ENCODE measurements around the gene NR1H3. TPM values are rescaled to one million over a fixed set of nuclear protein-coding genes. Genes with fewer than 3 reads are reported as not detected.

The NR1H3 gene
- total RNA-seq, 2 donors from 2014 or later: 11.6 to 20.4 TPM

GRCh38 chr11:47236482-47236881, 21.3 kb upstream of the NR1H3 start:
- H3K4me1 ChIP-seq (ENCODE audit: control insufficient read depth in 1 of 2, low read depth in 2 of 2): no peaks in the 10 kb centered on the region
- no peak for TF ChIP-seq CTCF (IDR thresholded peaks at IDR 0.05)
- H3K4me3 ChIP-seq: no peak overlapping the region
- no peaks in the 10 kb centered on the region for H3K27me3 ChIP-seq (replicated peaks; ENCODE audit: insufficient read depth)
- H3K9me3 ChIP-seq: no peaks in the 10 kb centered on the region
- H3K36me3 ChIP-seq: peaks cover 37% of the 10 kb centered on the region
- H3K27ac ChIP-seq: no peak overlapping the region
- ATAC-seq (ENCODE audit: insufficient number of reproducible peaks, low FRiP score, low read depth): no peak
- no peak for DNase-seq (ENCODE audit: low spot score)

GRCh38 chr11:47239852-47240251, 17.9 kb upstream of the NR1H3 start:
- H3K36me3 ChIP-seq: peaks cover 53% of the 10 kb centered on the region
- no peaks in the 10 kb centered on the region for H3K9me3 ChIP-seq
- TF ChIP-seq CTCF (IDR thresholded peaks at IDR 0.05): no peak
- ATAC-seq (ENCODE audit: insufficient number of reproducible peaks, low FRiP score, low read depth) (no peak), DNase-seq (ENCODE audit: low spot score) (no peak)
- no peaks in the 10 kb centered on the region for H3K27me3 ChIP-seq (replicated peaks; ENCODE audit: insufficient read depth)
- H3K4me1 ChIP-seq (ENCODE audit: control insufficient read depth in 1 of 2, low read depth in 2 of 2): no peaks in the 10 kb centered on the region
- no peak overlapping the region for H3K27ac ChIP-seq
- H3K4me3 ChIP-seq: no peak overlapping the region

- no peaks in the 10 kb centered on the region for H3K27me3 ChIP-seq (replicated peaks; ENCODE audit: insufficient read depth)
- H3K4me3 ChIP-seq: no peak overlapping the region
- H3K36me3 ChIP-seq: peaks cover 51% of the 10 kb centered on the region
- ATAC-seq (ENCODE audit: insufficient number of reproducible peaks, low FRiP score, low read depth) (no peak), DNase-seq (ENCODE audit: low spot score) (no peak)
- no peak for TF ChIP-seq CTCF (IDR thresholded peaks at IDR 0.05)
- no peaks in the 10 kb centered on the region for H3K9me3 ChIP-seq
- H3K27ac ChIP-seq: no peak overlapping the region
- H3K4me1 ChIP-seq (ENCODE audit: control insufficient read depth in 1 of 2, low read depth in 2 of 2): no peaks in the 10 kb centered on the region
Measured at GRCh38 chr11:47241841-47242301, 15.9 kb upstream of the NR1H3 start.

GRCh38 chr11:47242596-47243192, 15.1 kb upstream of the NR1H3 start:
- Histone ChIP-seq H3K4me1 (ENCODE audit: control insufficient read depth in 1 of 2, low read depth in 2 of 2) (peaks cover 6 to 7% of the 10 kb centered on the region in 2 donors), H3K36me3 (peaks cover 51% of the 10 kb centered on the region), H3K27me3 (replicated peaks; ENCODE audit: insufficient read depth) (no peaks in the 10 kb centered on the region), H3K27ac (no peak overlapping the region), H3K9me3 (no peaks in the 10 kb centered on the region), H3K4me3 (no peak overlapping the region)
- ATAC-seq (ENCODE audit: insufficient number of reproducible peaks, low FRiP score, low read depth): no peak
- no peak for TF ChIP-seq CTCF (IDR thresholded peaks at IDR 0.05)
- DNase-seq (ENCODE audit: low spot score): no peak

GRCh38 chr11:47243454-47243853, 14.3 kb upstream of the NR1H3 start:
- no peak overlapping the region for H3K4me3 ChIP-seq
- no peak for ATAC-seq (ENCODE audit: insufficient number of reproducible peaks, low FRiP score, low read depth)
- no peaks in the 10 kb centered on the region for H3K27me3 ChIP-seq (replicated peaks; ENCODE audit: insufficient read depth)
- no peak for TF ChIP-seq CTCF (IDR thresholded peaks at IDR 0.05)
- H3K9me3 ChIP-seq: no peaks in the 10 kb centered on the region
- DNase-seq (ENCODE audit: low spot score): no peak
- H3K36me3 ChIP-seq: peaks cover 51% of the 10 kb centered on the region
- peaks cover 11 to 13% of the 10 kb centered on the region in 2 donors for H3K4me1 ChIP-seq (ENCODE audit: control insufficient read depth in 1 of 2, low read depth in 2 of 2)
- H3K27ac ChIP-seq: no peak overlapping the region

Data from thoracic aorta (tissue), 2 donors.